ENCODE results near the gene C12orf57. TPM values are rescaled to one million over a fixed set of nuclear protein-coding genes. Genes with fewer than 3 reads are reported as not detected.

Gene C12orf57
- total and polyA plus RNA-seq, 2 of the 13 experiments (the other 11 are each of a cell fraction or from before 2014, with no cell fraction given): 84.0 to 287 TPM

- TF ChIP-seq SIN3A (IDR thresholded peaks at IDR 0.05; ENCODE audit: borderline replicate concordance, low read depth, low read length) (no peak), FUBP1 (CRISPR knock-in tag; IDR thresholded peaks at IDR 0.05; ENCODE audit: borderline replicate concordance) (no peak), KLF12 (CRISPR knock-in tag; IDR thresholded peaks at IDR 0.05; ENCODE audit: borderline replicate concordance) (peak; percentile 78; the same call in 1 of the 2 replicates), MAX (IDR thresholded peaks at IDR 0.05) (peak; percentile 41; the same call in 1 of the 2 replicates), TP53 (CRISPR knock-in tag; conservative IDR thresholded peaks at IDR 0.05) (0 out of 2 replicates have a peak, but pooled peaks have one; percentile 54), HINFP (CRISPR knock-in tag; IDR thresholded peaks at IDR 0.05; ENCODE audit: low read depth) (no peak), TBX2 (CRISPR knock-in tag; IDR thresholded peaks at IDR 0.05; ENCODE audit: borderline replicate concordance) (peak; percentile 55; the same call in 1 of the 2 replicates), FIP1L1 (IDR thresholded peaks at IDR 0.05; ENCODE audit: borderline replicate concordance, insufficient read depth, low read depth, low read length) (0 out of 2 replicates have a peak, but pooled peaks have one; percentile 59), NFAT5 (CRISPR knock-in tag; IDR thresholded peaks at IDR 0.05) (peak; percentile 31; the same call in 1 of the 2 replicates), MEIS2 (CRISPR knock-in tag; IDR thresholded peaks at IDR 0.05) (0 out of 2 replicates have a peak, but pooled peaks have one; percentile 33), SMC3 (IDR thresholded peaks at IDR 0.05; ENCODE audit: low read length) (peak; percentile 57), ZNF296 (CRISPR knock-in tag; conservative IDR thresholded peaks at IDR 0.05) (no peak), ZNF180 (CRISPR knock-in tag; IDR thresholded peaks at IDR 0.05; ENCODE audit: borderline replicate concordance, low read depth) (peak; percentile 72; the same call in 1 of the 2 replicates), MED13 (CRISPR knock-in tag; IDR thresholded peaks at IDR 0.05) (peak; percentile 76; the same call in 1 of the 2 replicates), HCFC1 (IDR thresholded peaks at IDR 0.05; ENCODE audit: low read depth, low read length) (no peak; the same call in 1 of the 2 replicates), ZFP37 (CRISPR knock-in tag; IDR thresholded peaks at IDR 0.05; ENCODE audit: borderline replicate concordance) (0 out of 2 replicates have a peak, but pooled peaks have one; percentile 44), FOXP1 (IDR thresholded peaks at IDR 0.05) (no peak), FOXP1 (CRISPR knock-in tag; IDR thresholded peaks at IDR 0.05) (no peak), ZNF263 (CRISPR knock-in tag; IDR thresholded peaks at IDR 0.05) (peak; percentile 66; the same call in 1 of the 2 replicates), ZBTB20 (CRISPR knock-in tag; IDR thresholded peaks at IDR 0.05; ENCODE audit: borderline replicate concordance, low read depth) (peak; percentile 61; the same call in 1 of the 2 replicates)
These were observed 762 bp downstream of the C12orf57 start (continued) for GRCh38 chr12:6944381-6945186.
